Muscle layer of duodenum (tissue), 2 donors: ENCODE results near the gene MYH7B.

Experiments used
- H3K27ac ChIP-seq: one replicate; pipeline ENCODE4 v1.7.0; 2013; ENCODE audit warnings: mild to moderate bottlenecking, low read length
- H3K27me3 ChIP-seq: one replicate; pipeline ENCODE4 v1.7.0; 2013; ENCODE audit warnings: low read depth, mild to moderate bottlenecking, control low read depth, low read length
- H3K36me3 ChIP-seq, 2 donors: one replicate each; pipeline ENCODE4 v1.7.0; 2013; ENCODE audit warnings: low read length in 2 of 2, control low read depth in 1 of 2, mild to moderate bottlenecking in 1 of 2; ENCODE audit not compliant: insufficient read depth in 2 of 2, control insufficient read depth in 1 of 2
- H3K4me1 ChIP-seq, 2 donors: one replicate each; pipeline ENCODE4 v1.7.0; 2013; ENCODE audit warnings: low read length in 2 of 2, mild to moderate bottlenecking in 2 of 2, control low read depth in 1 of 2, moderate library complexity in 1 of 2; ENCODE audit not compliant: insufficient read depth in 2 of 2, control insufficient read depth in 1 of 2
- H3K4me3 ChIP-seq, 2 donors: one replicate each; pipeline ENCODE4 v1.7.0; 2013; ENCODE audit warnings: low read length in 2 of 2, low read depth in 1 of 2, mild to moderate bottlenecking in 1 of 2
- H3K9me3 ChIP-seq, 2 donors: one replicate each; pipeline ENCODE4 v1.7.0; 2013; ENCODE audit warnings: low read length in 2 of 2, control low read depth in 1 of 2, mild to moderate bottlenecking in 1 of 2; ENCODE audit not compliant: control insufficient read depth in 1 of 2
- donor health status: healthy.

MYH7B gene

GRCh38 chr20:34987288-34988190 is 31.9 kb downstream of the MYH7B start:
- Histone ChIP-seq H3K36me3 (no peaks in the 10 kb centered on the region), H3K4me3 (no peak overlapping the region), H3K4me1 (peaks cover 0 to 3% of the 10 kb centered on the region in 2 donors), H3K27ac (no peak overlapping the region), H3K27me3 (peaks cover 5% of the 10 kb centered on the region), H3K9me3 (no peaks in the 10 kb centered on the region)

- no peak overlapping the region for H3K4me3 ChIP-seq
- H3K27ac ChIP-seq = no peak overlapping the region
- H3K36me3 ChIP-seq = peaks cover 0 to 2% of the 10 kb centered on the region in 2 donors
- H3K9me3 ChIP-seq = no peaks in the 10 kb centered on the region
- peaks cover 5% of the 10 kb centered on the region for H3K27me3 ChIP-seq
- peaks cover 0 to 3% of the 10 kb centered on the region in 2 donors for H3K4me1 ChIP-seq
Observed at GRCh38 chr20:34988191-34988540, 32.5 kb downstream of the MYH7B start.

DNA sequence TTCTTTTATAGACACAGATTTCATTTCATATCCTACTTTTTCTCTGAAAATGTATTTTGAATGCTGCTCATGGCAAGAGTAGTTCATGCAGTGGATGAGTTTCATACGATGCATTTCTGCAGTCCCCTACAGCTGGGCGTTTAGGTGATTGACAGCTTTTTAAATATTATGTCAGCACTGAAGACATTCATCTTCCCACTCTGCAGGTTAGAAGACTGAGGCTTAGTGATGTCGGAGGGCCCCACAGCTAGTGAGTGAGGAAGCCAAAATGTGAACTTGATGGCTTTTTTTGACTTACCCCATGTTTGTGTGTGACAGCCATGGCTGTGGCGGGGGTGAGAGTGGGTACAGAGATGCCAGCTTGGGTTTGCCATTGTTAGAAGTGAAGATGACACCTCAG is 33.5 kb downstream of the MYH7B start:
- peaks cover 0 to 3% of the 10 kb centered on the region in 2 donors for H3K4me1 ChIP-seq
- H3K4me3 ChIP-seq = no peak overlapping the region
- no peak overlapping the region for H3K27ac ChIP-seq
- H3K36me3 ChIP-seq = peaks cover 4 to 10% of the 10 kb centered on the region in 2 donors
- peaks cover 2% of the 10 kb centered on the region for H3K27me3 ChIP-seq
- no peaks in the 10 kb centered on the region for H3K9me3 ChIP-seq

- Histone ChIP-seq H3K27ac (no peak overlapping the region), H3K4me1 (peaks cover 0 to 3% of the 10 kb centered on the region in 2 donors), H3K9me3 (no peaks in the 10 kb centered on the region), H3K4me3 (no peak overlapping the region), H3K27me3 (no peaks in the 10 kb centered on the region), H3K36me3 (peaks cover 4 to 15% of the 10 kb centered on the region in 2 donors)
Observed at GRCh38 chr20:34989670-34990069, 34.0 kb downstream of the MYH7B start.

GRCh38 chr20:34990231-34990630 is 34.6 kb downstream of the MYH7B start:
- peaks cover 0 to 3% of the 10 kb centered on the region in 2 donors for H3K4me1 ChIP-seq
- H3K4me3 ChIP-seq = no peak overlapping the region
- peaks cover 6 to 21% of the 10 kb centered on the region in 2 donors for H3K36me3 ChIP-seq
- no peak overlapping the region for H3K27ac ChIP-seq
- H3K27me3 ChIP-seq = no peaks in the 10 kb centered on the region
- no peaks in the 10 kb centered on the region for H3K9me3 ChIP-seq

DNA sequence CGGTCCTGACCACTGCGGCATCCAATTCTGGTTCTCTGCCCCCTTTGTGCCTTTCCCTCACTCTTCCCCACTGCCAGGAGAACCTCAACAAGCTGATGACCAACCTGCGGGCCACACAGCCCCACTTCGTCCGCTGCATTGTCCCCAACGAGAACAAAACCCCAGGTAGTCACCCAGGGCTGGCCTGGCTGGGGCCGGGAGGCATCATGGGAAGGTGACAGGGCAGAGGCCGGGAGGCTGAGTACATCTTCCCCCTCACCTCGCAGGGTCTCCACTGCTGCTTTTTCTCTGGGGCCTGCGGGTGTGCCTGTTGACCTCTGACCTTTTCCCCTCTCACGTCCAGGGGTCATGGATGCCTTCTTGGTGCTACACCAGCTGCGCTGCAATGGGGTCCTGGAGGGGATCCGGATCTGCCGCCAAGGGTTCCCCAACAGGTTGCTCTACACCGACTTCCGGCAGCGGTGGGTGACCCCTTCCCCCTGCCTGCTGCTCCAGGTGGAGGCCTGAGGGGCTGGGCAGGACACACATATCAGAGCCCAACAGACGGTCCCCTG is 35.1 kb downstream of the MYH7B start:
- Histone ChIP-seq H3K36me3 (peaks cover 9 to 26% of the 10 kb centered on the region in 2 donors), H3K4me3 (no peak overlapping the region), H3K27me3 (no peaks in the 10 kb centered on the region), H3K4me1 (peaks cover 0 to 3% of the 10 kb centered on the region in 2 donors), H3K27ac (no peak overlapping the region), H3K9me3 (no peaks in the 10 kb centered on the region)

DNA sequence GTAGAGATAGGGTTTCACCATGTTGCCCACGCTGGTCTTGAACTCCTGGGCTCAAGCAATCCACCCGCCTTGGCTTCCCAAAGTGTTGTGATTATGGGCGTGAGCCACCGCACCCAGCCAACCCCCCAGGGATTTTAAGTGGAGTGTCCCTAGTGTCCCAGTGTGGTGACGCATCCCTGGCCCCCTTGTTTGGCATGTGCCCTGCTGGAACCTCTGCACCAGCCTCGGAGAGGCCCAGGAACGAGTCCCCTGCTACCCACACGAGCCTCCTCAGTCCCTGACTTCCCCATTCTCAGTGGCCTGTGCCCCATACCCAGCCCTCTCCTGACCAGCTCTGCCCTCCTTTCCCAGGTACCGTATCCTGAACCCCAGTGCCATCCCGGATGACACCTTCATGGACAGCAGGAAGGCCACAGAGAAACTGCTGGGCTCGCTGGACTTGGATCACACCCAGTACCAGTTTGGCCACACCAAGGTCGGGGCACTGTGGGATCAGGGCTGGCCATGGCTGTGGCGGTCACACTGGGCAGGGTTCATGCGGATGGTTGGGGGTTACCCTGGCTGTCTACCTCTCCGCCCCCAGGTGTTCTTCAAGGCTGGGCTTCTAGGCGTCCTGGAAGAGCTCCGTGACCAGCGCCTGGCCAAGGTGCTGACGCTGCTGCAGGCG is 37.2 kb downstream of the MYH7B start:
- Histone ChIP-seq H3K4me1 (peaks cover 3 to 12% of the 10 kb centered on the region in 2 donors), H3K9me3 (no peaks in the 10 kb centered on the region), H3K27ac (no peak overlapping the region), H3K4me3 (no peak overlapping the region), H3K27me3 (no peaks in the 10 kb centered on the region), H3K36me3 (peaks cover 15 to 36% of the 10 kb centered on the region in 2 donors)

GRCh38 chr20:34993941-34994508 is 38.4 kb downstream of the MYH7B start:
- no peak overlapping the region for H3K4me3 ChIP-seq
- H3K4me1 ChIP-seq = peaks cover 0 to 12% of the 10 kb centered on the region in 2 donors
- no peaks in the 10 kb centered on the region for H3K27me3 ChIP-seq
- no peak overlapping the region for H3K27ac ChIP-seq
- no peaks in the 10 kb centered on the region for H3K9me3 ChIP-seq
- peaks cover 21 to 47% of the 10 kb centered on the region in 2 donors for H3K36me3 ChIP-seq

GRCh38 chr20:34994509-34995131 is 39.0 kb downstream of the MYH7B start:
- Histone ChIP-seq H3K4me3 (no peak overlapping the region), H3K27ac (no peak overlapping the region), H3K4me1 (peaks cover 0 to 12% of the 10 kb centered on the region in 2 donors), H3K9me3 (no peaks in the 10 kb centered on the region), H3K27me3 (no peaks in the 10 kb centered on the region), H3K36me3 (peaks cover 22 to 52% of the 10 kb centered on the region in 2 donors)

- Histone ChIP-seq H3K27me3 (no peaks in the 10 kb centered on the region), H3K4me1 (peaks cover 0 to 12% of the 10 kb centered on the region in 2 donors), H3K36me3 (peaks cover 28 to 58% of the 10 kb centered on the region in 2 donors), H3K27ac (no peak overlapping the region), H3K9me3 (no peaks in the 10 kb centered on the region), H3K4me3 (no peak overlapping the region)
Observed at GRCh38 chr20:34995192-34995591, 39.5 kb downstream of the MYH7B start.

DNA sequence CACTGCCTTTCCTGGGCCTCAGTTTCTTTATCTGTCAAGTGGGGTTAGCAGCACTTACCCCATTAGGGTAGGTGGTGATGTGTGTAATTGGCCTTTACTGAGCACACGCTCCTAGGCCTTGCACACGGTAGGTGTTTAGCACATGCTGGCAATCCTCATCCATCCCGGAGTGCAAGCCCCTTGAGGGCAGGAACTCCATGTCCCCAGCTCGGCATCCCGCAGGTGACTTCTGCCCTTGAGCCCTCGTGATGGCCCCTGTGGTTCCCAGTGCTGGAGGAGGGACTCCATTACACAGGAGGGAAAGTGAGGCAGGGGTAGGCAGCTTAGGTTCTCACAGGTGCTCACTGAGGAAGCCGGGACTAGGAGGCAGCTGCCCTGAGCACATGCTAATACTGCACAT is 40.0 kb downstream of the MYH7B start:
- H3K9me3 ChIP-seq = no peaks in the 10 kb centered on the region
- no peak overlapping the region for H3K4me3 ChIP-seq
- H3K27ac ChIP-seq = no peak overlapping the region
- H3K36me3 ChIP-seq = peaks cover 29 to 63% of the 10 kb centered on the region in 2 donors
- no peaks in the 10 kb centered on the region for H3K27me3 ChIP-seq
- H3K4me1 ChIP-seq = peaks cover 0 to 12% of the 10 kb centered on the region in 2 donors
